Mesothelial cell of epicardium (in vitro differentiated cells): ENCODE measurements around the gene SLC23A3. TPM values are rescaled to one million over a fixed set of nuclear protein-coding genes. Genes with fewer than 3 reads are reported as not detected.

Experiments
- DNase-seq, 2 experiments: peaks; one replicate each; pipeline ENCODE4 v3.0.0; 2021; ENCODE audit warnings: low spot score in 2 of 2; ENCODE audit not compliant: unreplicated experiment in 2 of 2
- H3K27ac Mint-ChIP-seq: 2 replicates; pipeline ENCODE4 v1.8.0; 2021; ENCODE audit warnings: mixed read lengths
- H3K27me3 Mint-ChIP-seq: 2 replicates; pipeline ENCODE4 v1.8.0; 2021; ENCODE audit warnings: low read depth, mixed read lengths
- H3K36me3 Mint-ChIP-seq: 2 replicates; pipeline ENCODE4 v1.8.0; 2021; ENCODE audit warnings: mixed read lengths
- H3K4me1 Mint-ChIP-seq: 2 replicates; pipeline ENCODE4 v1.8.0; 2021; ENCODE audit warnings: mixed read lengths
- H3K4me3 Mint-ChIP-seq: 2 replicates; pipeline ENCODE4 v1.8.0; 2021; ENCODE audit warnings: mild to moderate bottlenecking, moderate library complexity, mixed read lengths
- H3K9me3 Mint-ChIP-seq: 2 replicates; pipeline ENCODE4 v1.8.0; 2021; ENCODE audit warnings: mixed read lengths
- CTCF ChIP-seq: fragments of 200-600 bp; sonication (generic); IDR thresholded peaks from one replicate; pipeline ENCODE4 v1.5.0; 2021; ENCODE audit warnings: antibody characterized with exemption; ENCODE audit not compliant: unreplicated experiment
- total RNA-seq: library from RNA; stranded (reverse); gene quantifications from 3 replicates; pipeline ENCODE4 v1.2.1, GENCODE V29; 2021

The SLC23A3 gene
- total RNA-seq, 1 donor from 2014 or later = 1.6 TPM

- DNase-seq = no peak
- H3K4me3 Mint-ChIP-seq = no peak overlapping the region
- H3K27me3 Mint-ChIP-seq = peaks cover 15% of the 10 kb centered on the region
- no peak overlapping the region for H3K27ac Mint-ChIP-seq
- no peaks in the 10 kb centered on the region for H3K36me3 Mint-ChIP-seq
- H3K9me3 Mint-ChIP-seq = no peaks in the 10 kb centered on the region
- H3K4me1 Mint-ChIP-seq = no peaks in the 10 kb centered on the region
- TF ChIP-seq CTCF = no peak
These were observed 29.8 kb upstream of the SLC23A3 start for GRCh38 chr2:219199470-219200211.

GRCh38 chr2:219198974-219199373, 29.1 kb upstream of the SLC23A3 start:
- H3K9me3 Mint-ChIP-seq = no peaks in the 10 kb centered on the region

GRCh38 chr2:219197388-219197787, 27.6 kb upstream of the SLC23A3 start:
- H3K36me3 Mint-ChIP-seq = no peaks in the 10 kb centered on the region
- H3K9me3 Mint-ChIP-seq = no peaks in the 10 kb centered on the region
- no peak for DNase-seq
- no peaks in the 10 kb centered on the region for H3K4me1 Mint-ChIP-seq
- no peak overlapping the region for H3K27ac Mint-ChIP-seq
- no peak overlapping the region for H3K4me3 Mint-ChIP-seq
- TF ChIP-seq CTCF = no peak
- peaks cover 15% of the 10 kb centered on the region for H3K27me3 Mint-ChIP-seq

More at GRCh38 chr2:219198974-219199373, 29.1 kb upstream of the SLC23A3 start:
- TF ChIP-seq CTCF = no peak
- Mint-ChIP-seq H3K4me1 (no peaks in the 10 kb centered on the region), H3K27ac (no peak overlapping the region), H3K36me3 (no peaks in the 10 kb centered on the region), H3K27me3 (peaks cover 15% of the 10 kb centered on the region), H3K4me3 (no peak overlapping the region)
- no peak for DNase-seq

- Mint-ChIP-seq H3K27ac (no peak overlapping the region), H3K4me1 (no peaks in the 10 kb centered on the region), H3K27me3 (no peaks in the 10 kb centered on the region), H3K9me3 (no peaks in the 10 kb centered on the region), H3K36me3 (peaks cover 7% of the 10 kb centered on the region), H3K4me3 (no peak overlapping the region)
- no peak for TF ChIP-seq CTCF
- DNase-seq = no peak
These were observed 17.1 kb upstream of the SLC23A3 start for GRCh38 chr2:219186754-219187456.

- Mint-ChIP-seq H3K36me3 (peaks cover 21% of the 10 kb centered on the region), H3K27ac (no peak overlapping the region), H3K4me1 (peaks cover 3% of the 10 kb centered on the region), H3K4me3 (no peak overlapping the region), H3K27me3 (no peaks in the 10 kb centered on the region), H3K9me3 (no peaks in the 10 kb centered on the region)
- no peak for DNase-seq
- no peak for TF ChIP-seq CTCF
These were observed 14.3 kb upstream of the SLC23A3 start for GRCh38 chr2:219184121-219184520.
